HG03521 (cell line): ENCODE data around the gene PSME1.

ENCODE experiments used
- ATAC-seq: cut with Tn5 transposase; IDR thresholded peaks from one replicate; pipeline ENCODE4 v1.9.1; 2021; ENCODE audit warnings: mild to moderate bottlenecking, moderate library complexity; ENCODE audit not compliant: unreplicated experiment

PSME1 gene

GRCh38 chr14:24127673-24128072 lies 8.3 kb upstream of the PSME1 start:
- ATAC-seq: no peak

- ATAC-seq: no peak
Observed at GRCh38 chr14:24129410-24129998, 6.5 kb upstream of the PSME1 start.

- ATAC-seq: no peak
Observed at GRCh38 chr14:24130380-24130716, 5.6 kb upstream of the PSME1 start, which contains the start of gene FITM1. Gene FITM1 (plus strand): TSS chr14:24130659. CDS start chr14:24131564, 905 bp downstream.

GRCh38 chr14:24130717-24131548 lies 5.1 kb upstream of the PSME1 start:
- no peak for ATAC-seq

GRCh38 chr14:24131549-24131966 lies 4.4 kb upstream of the PSME1 start:
- ATAC-seq: no peak

GRCh38 chr14:24132061-24132685 lies 3.8 kb upstream of the PSME1 start:
- ATAC-seq: no peak

- no peak for ATAC-seq
Observed at GRCh38 chr14:24132976-24133375, 3.0 kb upstream of the PSME1 start.

- ATAC-seq: no peak
Observed at GRCh38 chr14:24133735-24134134, 2.3 kb upstream of the PSME1 start.

- peak; percentile 5 for ATAC-seq
Observed at GRCh38 chr14:24135584-24135833, 485 bp upstream of the PSME1 start.

- no peak for ATAC-seq
Observed at GRCh38 chr14:24136684-24137528, 912 bp downstream of the PSME1 start.

- no peak for ATAC-seq
Observed at GRCh38 chr14:24137529-24138395, 1.8 kb downstream of the PSME1 start.

- no peak for ATAC-seq
Observed at GRCh38 chr14:24138396-24139271, 2.6 kb downstream of the PSME1 start.

GRCh38 chr14:24139272-24139934 lies 3.4 kb downstream of the PSME1 start:
- ATAC-seq: no peak

- peak; percentile 85 for ATAC-seq
Observed at GRCh38 chr14:24141097-24141880, 5.3 kb downstream of the PSME1 start, which contains the start of gene EMC9. Gene EMC9 (minus strand): TSS chr14:24141591. CDS start chr14:24141304, 287 bp downstream.

- ATAC-seq: no peak
Observed at GRCh38 chr14:24143511-24143910, 7.5 kb downstream of the PSME1 start.

- ATAC-seq: no peak
Observed at GRCh38 chr14:24144451-24144850, 8.5 kb downstream of the PSME1 start.

GRCh38 chr14:24145219-24145618 lies 9.2 kb downstream of the PSME1 start:
- ATAC-seq: no peak
